Thyroid gland (tissue), 4 donors: ENCODE data around the gene MEMO1.

Source experiments
- POLR2A ChIP-seq, 2 donors: fragments of 450-650 bp; IDR thresholded peaks; one replicate each; pipeline ENCODE4 v1.6.1; 2017; ENCODE audit warnings: antibody characterized with exemption in 2 of 2, mild to moderate bottlenecking in 2 of 2, moderate library complexity in 1 of 2
- TF ChIP-seq, protein P1 (sequence below), 6 experiments: fragments of 200-600 bp in 3 of 6; fragments of 450-650 bp in 3 of 6; sonication (generic) in 3 of 6; IDR thresholded peaks; one replicate each; pipeline ENCODE4 v1.5.1; 2016 to 2019; ENCODE audit warnings: antibody characterized with exemption in 6 of 6, mild to moderate bottlenecking in 2 of 6, inconsistent platforms in 1 of 6, moderate library complexity in 1 of 6

DNA sequence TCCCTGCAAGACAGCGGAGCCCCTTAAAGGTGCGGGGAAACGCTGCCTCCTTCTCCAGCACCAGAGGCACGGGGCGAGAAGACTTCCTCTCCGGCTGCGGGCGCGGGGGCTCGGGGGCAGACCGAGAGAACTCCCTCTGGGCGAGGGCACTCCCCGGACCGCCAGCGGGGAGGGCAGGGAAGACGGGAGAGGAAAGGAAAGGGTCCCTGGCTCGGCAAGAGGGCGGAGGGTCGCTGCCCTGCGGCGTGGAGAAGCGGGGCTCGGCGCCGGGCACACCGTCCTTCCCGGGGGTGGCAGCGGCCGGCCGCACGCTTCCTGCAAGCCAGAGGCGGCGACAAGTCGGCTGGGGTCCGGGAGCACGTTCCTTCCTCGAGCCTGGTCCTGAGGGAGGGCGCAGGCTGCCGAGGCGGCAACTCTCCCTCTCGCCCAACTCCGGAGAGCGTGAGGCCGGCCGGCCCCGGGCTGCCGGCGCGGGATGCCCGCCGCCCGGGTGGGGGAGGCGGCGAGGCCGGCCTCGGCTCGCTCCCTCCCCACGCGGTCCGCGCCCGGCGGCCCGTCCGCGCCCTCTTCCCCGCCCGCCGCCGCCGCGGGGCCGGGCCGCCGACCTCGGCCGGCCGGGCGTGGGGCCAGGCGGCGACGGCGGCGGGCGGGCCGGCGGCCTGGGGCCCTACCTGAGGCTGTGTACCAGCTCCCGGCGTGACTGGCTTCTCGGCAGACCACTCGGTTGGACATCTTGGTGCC is 1.1 kb downstream of the MEMO1 start:
- TF ChIP-seq, protein P1, sequence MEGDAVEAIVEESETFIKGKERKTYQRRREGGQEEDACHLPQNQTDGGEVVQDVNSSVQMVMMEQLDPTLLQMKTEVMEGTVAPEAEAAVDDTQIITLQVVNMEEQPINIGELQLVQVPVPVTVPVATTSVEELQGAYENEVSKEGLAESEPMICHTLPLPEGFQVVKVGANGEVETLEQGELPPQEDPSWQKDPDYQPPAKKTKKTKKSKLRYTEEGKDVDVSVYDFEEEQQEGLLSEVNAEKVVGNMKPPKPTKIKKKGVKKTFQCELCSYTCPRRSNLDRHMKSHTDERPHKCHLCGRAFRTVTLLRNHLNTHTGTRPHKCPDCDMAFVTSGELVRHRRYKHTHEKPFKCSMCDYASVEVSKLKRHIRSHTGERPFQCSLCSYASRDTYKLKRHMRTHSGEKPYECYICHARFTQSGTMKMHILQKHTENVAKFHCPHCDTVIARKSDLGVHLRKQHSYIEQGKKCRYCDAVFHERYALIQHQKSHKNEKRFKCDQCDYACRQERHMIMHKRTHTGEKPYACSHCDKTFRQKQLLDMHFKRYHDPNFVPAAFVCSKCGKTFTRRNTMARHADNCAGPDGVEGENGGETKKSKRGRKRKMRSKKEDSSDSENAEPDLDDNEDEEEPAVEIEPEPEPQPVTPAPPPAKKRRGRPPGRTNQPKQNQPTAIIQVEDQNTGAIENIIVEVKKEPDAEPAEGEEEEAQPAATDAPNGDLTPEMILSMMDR (IDR thresholded peaks at IDR 0.05) = no peak
- peak in 1 of 2 donors; percentile 51 for TF ChIP-seq POLR2A (IDR thresholded peaks at IDR 0.05)
